Fibroblast of villous mesenchyme (primary cell): ENCODE results near the gene PRPF40B. TPM values are rescaled to one million over a fixed set of nuclear protein-coding genes. Genes with fewer than 3 reads are reported as not detected.

Experiments used
- DNase-seq: peaks from one replicate; pipeline ENCODE4 v3.0.0-alpha.2; 2010; ENCODE audit warnings: low read depth
- H3K4me3 ChIP-seq: 2 replicates; pipeline ENCODE4 v1.5.1; 2011; ENCODE audit warnings: low read depth, mild to moderate bottlenecking, low read length
- total RNA-seq: library from RNA; depleted of rRNA; stranded (reverse); fragments of >200 nt; gene quantifications from 2 replicates; pipeline ENCODE4 v1.2.3, GENCODE V29; 2012
- TF ChIP-seq, protein P1 (sequence below): IDR thresholded peaks from 2 replicates; pipeline ENCODE4 v1.5.1; 2012; ENCODE audit warnings: low read depth, mild to moderate bottlenecking, low read length; ENCODE audit not compliant: insufficient read depth

The PRPF40B gene
- total RNA-seq, 1 donor = 8.2 TPM

DNA sequence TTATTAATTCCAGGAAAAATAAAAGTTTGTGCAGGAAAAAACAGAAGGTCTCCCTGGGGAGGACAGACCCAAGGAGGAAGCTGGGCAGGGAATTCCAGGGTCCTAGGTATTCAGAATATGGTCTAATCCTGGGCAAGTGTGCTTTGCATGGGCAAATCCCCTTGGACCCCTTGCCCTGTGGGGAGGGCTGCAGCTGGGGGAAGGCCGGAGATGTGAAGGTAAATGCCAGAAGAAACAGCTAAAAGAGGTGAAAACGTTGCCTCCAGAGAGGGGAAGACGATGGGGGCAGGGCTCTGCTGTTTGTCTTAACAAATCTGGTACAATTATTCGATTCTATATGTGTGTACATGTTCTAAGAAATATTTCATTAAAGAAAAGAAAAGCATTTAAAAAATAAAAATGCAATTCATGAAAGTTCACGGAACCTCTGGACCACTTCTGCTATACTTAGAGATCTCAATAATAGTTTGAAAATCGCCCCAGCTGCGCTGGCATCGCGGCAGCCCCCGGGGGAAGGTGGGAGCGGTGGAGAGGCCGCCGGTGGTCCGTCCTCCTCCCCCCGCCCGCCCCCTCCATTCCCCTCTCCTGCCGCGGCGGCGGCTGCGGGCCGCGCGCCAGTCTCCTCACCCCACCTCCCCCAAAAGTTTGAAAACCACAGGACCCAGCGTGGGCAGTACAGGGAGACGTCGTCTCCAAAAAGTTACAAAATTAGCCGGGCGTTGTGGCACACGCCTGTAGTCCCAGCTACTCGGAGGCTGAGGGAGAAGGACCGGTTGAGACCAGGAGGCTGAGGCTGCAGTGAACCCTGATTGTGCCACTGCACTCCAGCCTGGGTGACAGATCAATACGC lies 1.5 kb upstream of the PRPF40B start:
- TF ChIP-seq, protein P1, sequence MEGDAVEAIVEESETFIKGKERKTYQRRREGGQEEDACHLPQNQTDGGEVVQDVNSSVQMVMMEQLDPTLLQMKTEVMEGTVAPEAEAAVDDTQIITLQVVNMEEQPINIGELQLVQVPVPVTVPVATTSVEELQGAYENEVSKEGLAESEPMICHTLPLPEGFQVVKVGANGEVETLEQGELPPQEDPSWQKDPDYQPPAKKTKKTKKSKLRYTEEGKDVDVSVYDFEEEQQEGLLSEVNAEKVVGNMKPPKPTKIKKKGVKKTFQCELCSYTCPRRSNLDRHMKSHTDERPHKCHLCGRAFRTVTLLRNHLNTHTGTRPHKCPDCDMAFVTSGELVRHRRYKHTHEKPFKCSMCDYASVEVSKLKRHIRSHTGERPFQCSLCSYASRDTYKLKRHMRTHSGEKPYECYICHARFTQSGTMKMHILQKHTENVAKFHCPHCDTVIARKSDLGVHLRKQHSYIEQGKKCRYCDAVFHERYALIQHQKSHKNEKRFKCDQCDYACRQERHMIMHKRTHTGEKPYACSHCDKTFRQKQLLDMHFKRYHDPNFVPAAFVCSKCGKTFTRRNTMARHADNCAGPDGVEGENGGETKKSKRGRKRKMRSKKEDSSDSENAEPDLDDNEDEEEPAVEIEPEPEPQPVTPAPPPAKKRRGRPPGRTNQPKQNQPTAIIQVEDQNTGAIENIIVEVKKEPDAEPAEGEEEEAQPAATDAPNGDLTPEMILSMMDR = no peak
- no peak for DNase-seq
- peak overlapping the region; percentile 69 for H3K4me3 ChIP-seq

DNA sequence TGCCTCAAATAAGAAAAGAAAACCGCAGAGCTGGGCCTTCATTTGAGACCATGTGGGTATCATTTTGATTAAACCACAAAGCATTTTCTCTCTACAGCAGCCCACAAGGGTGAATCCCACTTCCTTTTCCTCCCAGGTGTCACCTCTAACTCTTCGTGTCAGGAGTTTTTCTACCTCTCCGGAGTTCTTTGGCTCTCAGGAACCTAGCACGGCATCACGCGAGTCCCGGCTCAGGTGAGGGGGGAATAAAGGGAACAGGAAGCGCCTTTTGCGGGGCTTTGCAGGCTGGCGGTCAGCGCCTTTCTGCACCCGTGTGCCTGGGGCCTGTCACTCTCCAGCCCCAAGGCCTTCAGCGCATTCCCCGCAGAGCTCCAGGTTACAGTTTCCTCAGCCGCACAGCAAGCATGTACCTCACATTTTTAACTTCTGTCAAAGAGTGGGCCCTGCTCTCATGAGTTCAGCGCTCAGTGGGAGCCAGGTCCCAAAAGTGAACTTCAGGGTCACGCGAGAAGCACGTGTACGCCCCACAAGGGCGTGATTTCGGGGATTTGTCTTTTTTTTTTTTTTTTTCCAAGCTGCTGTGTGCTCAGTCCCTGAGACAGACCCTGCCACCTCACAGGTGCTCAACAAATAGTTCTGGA lies 740 bp upstream of the PRPF40B start:
- TF ChIP-seq, protein P1 = no peak
- DNase-seq = no peak
- peak overlapping the region; percentile 69 for H3K4me3 ChIP-seq

DNA sequence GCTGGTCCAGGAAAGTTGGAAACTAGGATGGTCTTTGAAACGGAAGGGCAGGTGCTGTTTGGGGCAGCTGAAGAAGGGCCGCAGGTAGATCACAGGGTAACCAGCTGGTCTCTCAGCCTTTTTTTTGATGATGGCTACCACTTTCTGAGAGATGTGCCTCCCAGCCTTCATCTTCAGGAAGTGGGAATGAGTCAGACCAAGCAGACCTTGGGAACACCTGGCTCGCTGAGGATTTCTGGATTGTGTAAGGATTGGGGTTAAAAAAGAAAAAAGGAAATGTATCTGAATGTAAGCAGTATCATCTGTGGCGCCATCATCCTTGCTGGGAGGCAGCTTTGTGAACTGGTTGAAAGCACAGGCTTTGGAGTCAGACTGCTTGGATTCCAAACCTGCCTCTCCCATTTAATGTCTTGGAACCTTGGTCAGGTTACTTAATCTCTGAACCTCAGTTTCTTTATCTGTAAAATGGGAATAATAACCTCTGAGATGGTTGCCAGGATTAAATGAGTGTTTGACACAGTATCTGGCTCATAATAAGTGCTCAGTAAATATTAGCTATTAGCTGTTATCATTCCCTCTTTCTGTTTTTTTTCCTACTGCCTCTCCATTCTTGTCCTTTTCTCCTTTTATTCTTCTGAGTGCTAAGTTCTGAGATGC lies 1.7 kb downstream of the PRPF40B start:
- peak; percentile 40 for DNase-seq
- TF ChIP-seq, protein P1 = no peak
- no peak overlapping the region for H3K4me3 ChIP-seq

DNA sequence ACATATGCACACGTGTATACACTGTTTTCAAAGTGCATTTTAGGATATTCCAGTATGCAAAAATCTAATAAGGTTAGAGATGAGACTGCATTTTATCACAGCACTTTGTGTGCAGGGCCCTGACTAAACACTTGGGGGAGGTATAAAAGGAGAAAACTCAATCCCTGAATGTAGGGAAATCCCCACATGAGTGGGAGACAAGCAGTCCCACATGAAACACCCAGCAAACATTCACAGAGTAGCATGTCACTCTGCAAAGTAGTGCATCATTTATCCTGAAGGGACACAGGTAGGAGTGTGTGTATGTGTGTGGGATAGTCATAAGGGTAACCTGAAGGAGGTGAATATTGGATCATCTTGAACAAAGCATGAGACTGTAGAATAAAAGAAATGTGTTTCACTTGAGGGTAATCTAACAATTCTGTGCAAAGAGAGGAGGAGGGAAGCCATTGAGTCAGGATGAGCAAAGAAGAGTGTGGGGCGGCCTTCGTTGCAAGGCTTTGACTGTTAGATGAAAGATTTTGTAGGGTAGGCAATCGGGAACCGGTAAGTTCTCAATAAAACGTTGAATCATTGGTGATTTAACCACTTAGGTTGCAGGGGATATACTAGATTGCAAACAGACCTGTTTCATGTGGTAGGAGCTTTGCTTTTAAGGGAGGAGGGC lies 2.9 kb downstream of the PRPF40B start:
- TF ChIP-seq, protein P1 = peak; percentile 14
- H3K4me3 ChIP-seq = no peak overlapping the region
- no peak for DNase-seq

DNA sequence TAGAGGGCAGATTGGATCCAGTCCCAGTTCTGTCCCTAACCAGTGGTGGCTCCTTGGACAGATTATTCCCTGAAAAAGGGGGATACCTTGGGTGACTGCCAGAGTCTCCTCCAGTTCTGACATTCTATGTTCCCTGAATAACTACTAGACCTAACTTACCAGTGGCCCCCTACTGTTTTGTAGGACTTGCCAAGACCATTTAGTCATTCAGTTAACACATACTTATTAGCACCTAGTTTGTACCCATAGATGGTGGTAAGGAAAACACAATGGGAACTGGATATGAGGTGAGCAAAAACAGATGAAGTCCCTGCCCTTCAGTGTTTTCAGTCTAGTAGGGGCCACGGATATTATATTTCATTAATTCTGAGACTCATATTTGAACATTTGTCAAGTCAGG lies 3.5 kb downstream of the PRPF40B start:
- TF ChIP-seq, protein P1 = no peak
- DNase-seq = no peak

DNA sequence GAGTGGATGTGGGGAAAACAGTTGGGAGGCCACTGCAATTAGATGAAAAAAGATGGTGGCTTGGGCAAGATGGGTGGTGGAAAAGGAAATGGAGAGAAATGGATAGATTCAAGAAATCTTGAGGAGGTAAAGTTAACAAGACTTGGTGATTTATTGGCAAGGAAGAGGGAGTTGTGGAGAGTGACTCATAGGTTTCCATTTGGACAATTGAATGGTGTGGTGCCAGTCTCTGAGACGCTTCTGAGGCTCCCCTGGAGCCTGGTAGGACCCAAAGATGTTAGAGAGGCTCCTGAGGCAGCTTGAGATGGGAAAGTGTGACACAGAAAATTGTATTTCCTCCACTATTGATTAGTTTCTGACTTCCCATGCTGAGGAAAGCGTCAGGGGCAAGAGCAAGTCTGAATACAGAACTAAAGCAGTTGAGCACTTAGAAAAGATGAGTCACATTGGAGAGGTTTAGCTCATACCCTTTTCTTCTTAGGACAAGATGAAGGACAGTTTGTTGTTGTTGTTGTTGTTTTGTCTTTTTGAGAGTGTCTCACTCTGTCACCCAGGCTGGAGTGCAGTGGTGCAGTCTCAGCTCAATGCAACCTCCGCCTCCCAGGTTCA lies 4.5 kb downstream of the PRPF40B start:
- TF ChIP-seq, protein P1 = no peak
- no peak overlapping the region for H3K4me3 ChIP-seq
- DNase-seq = no peak

More for the DNA sequence above, 3.5 kb downstream of the PRPF40B start:
- H3K4me3 ChIP-seq = no peak overlapping the region
